Fibroblast of lung (primary cell): ENCODE measurements around the gene AGT. TPM values are rescaled to one million over a fixed set of nuclear protein-coding genes. Genes with fewer than 3 reads are reported as not detected.
A peak's percentile ranks its signal among the peaks of the same experiment; 100 is the strongest.
"Not testable (repeated sequence)": the region's sequence is repeated elsewhere in the genome, so short reads cannot be mapped to it uniquely, and the experiment has no call there.

Source experiments
- DNase-seq, 2 donors: peaks; one replicate each; pipeline versions ENCODE4 v3.0.0 to v3.0.0-alpha.2; 2010; ENCODE audit warnings: low read depth in 2 of 2
- H2AFZ ChIP-seq: 2 replicates; pipeline ENCODE4 v1.5.1; 2012; ENCODE audit warnings: low read length, control low read depth, inconsistent platforms
- H3K27ac ChIP-seq: 2 replicates; pipeline ENCODE4 v1.5.1; 2011; ENCODE audit warnings: low read length, control low read depth; ENCODE audit not compliant: insufficient read depth
- H3K27me3 ChIP-seq: 2 replicates; pipeline ENCODE4 v1.5.1; 2011; ENCODE audit warnings: mild to moderate bottlenecking, low read length; ENCODE audit not compliant: control insufficient read depth, insufficient read depth
- H3K36me3 ChIP-seq: 2 replicates; pipeline ENCODE4 v1.5.1; 2011; ENCODE audit warnings: low read length; ENCODE audit not compliant: control insufficient read depth, insufficient read depth
- H3K4me1 ChIP-seq: 2 replicates; pipeline ENCODE4 v1.5.1; 2011; ENCODE audit warnings: low read length; ENCODE audit not compliant: control insufficient read depth, insufficient read depth; ENCODE audit errors: extremely low read depth
- H3K4me2 ChIP-seq: 2 replicates; pipeline ENCODE4 v1.5.1; 2011; ENCODE audit warnings: low read length, control low read depth; ENCODE audit not compliant: insufficient read depth; ENCODE audit errors: extremely low read depth
- H3K4me3 ChIP-seq, 4 experiments: fragments of 200-600 bp in 1 of 4; sonication (generic) in 1 of 4; replicated peaks in 1 of 4; 2 replicates each; pipeline ENCODE4 v1.5.1; 2011 to 2016; ENCODE audit warnings: low read length in 4 of 4, low read depth in 3 of 4, mild to moderate bottlenecking in 3 of 4, control low read depth in 2 of 4, inconsistent platforms in 1 of 4, mixed read lengths in 1 of 4; ENCODE audit not compliant: insufficient read depth in 1 of 4; ENCODE audit errors: control extremely low read depth in 1 of 4
- H3K79me2 ChIP-seq: 2 replicates; pipeline ENCODE4 v1.5.1; 2012; ENCODE audit warnings: mild to moderate bottlenecking, low read length, inconsistent platforms; ENCODE audit not compliant: control insufficient read depth, insufficient read depth
- H3K9ac ChIP-seq: 2 replicates; pipeline ENCODE4 v1.5.1; 2011; ENCODE audit warnings: mild to moderate bottlenecking, low read length, control low read depth; ENCODE audit not compliant: insufficient read depth
- H3K9me3 ChIP-seq: 2 replicates; pipeline ENCODE4 v1.5.1; 2012; ENCODE audit warnings: low read depth, low read length; ENCODE audit not compliant: control insufficient read depth, insufficient read depth
- H4K20me1 ChIP-seq: 2 replicates; pipeline ENCODE4 v1.5.1; 2011; ENCODE audit warnings: low read length; ENCODE audit not compliant: control insufficient read depth, insufficient read depth; ENCODE audit errors: extremely low read depth
- CTCF ChIP-seq, 2 donors: IDR thresholded peaks in 1 of 2; conservative IDR thresholded peaks in 1 of 2; 1 replicate in 1 of 2; 2 replicates in 1 of 2; pipeline ENCODE4 v1.5.1; 2011 to 2012; ENCODE audit warnings: low read length in 2 of 2, control low read depth in 1 of 2, inconsistent platforms in 1 of 2, low read depth in 1 of 2, mild to moderate bottlenecking in 1 of 2
- EZH2 ChIP-seq: IDR thresholded peaks from 2 replicates; pipeline ENCODE4 v1.5.1; 2012; ENCODE audit warnings: low read length, control low read depth, mild to moderate bottlenecking; ENCODE audit errors: missing control alignments
- polyA plus RNA-seq, 2 donors: library from polyadenylated mRNA; depleted of rRNA in 1 of 2; stranded (reverse) in 1 of 2; unstranded in 1 of 2; fragments of >200 nt; gene quantifications; 2 replicates each; pipeline ENCODE4 v1.2.1, GENCODE V29; 2011 to 2012; ENCODE audit warnings: missing spikeins in 1 of 2
- total RNA-seq: library from RNA; depleted of rRNA; stranded (reverse); fragments of >200 nt; gene quantifications from 2 replicates; pipeline ENCODE4 v1.2.1, GENCODE V29; 2014

The AGT gene
- total and polyA plus RNA-seq, 2 donors (not counting 1 experiment from before 2014, with no cell fraction given), result 3.7 to 10.6 TPM

DNA sequence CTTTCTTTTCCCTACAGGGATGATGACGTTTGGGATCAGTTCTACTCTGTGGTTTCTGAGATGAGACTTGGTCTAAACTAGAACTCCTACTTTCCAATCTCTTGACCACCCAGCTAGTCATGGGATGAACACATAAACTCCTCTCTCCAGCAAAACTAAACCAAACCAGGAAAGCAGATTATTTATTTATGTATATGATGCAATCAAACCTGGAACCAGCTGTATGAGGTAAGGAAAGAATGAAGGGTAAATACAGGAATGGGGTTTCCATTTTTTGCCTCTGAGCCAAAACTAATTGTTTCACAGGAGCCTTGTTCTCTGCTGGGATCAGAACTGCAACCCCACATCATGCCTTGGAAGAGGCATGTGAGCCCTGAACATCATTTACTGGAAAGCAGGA, 3.3 kb upstream of the AGT start:
- TF ChIP-seq EZH2 (no peak), CTCF (conservative IDR thresholded peaks at IDR 0.05 in 1 of 2, IDR thresholded peaks at IDR 0.05 in 1 of 2; ENCODE audit: low read depth in 1 of 2, low read length in 2 of 2) (no peak)
- no peaks in the 10 kb centered on the region for H4K20me1 ChIP-seq
- H3K4me2 ChIP-seq, result no peak overlapping the region
- H3K4me3 ChIP-seq, result no peak overlapping the region
- H3K79me2 ChIP-seq, result no peaks in the 10 kb centered on the region
- no peak overlapping the region for H3K9ac ChIP-seq
- no peak overlapping the region for H3K27ac ChIP-seq
- peak; percentile 15 to 18 for DNase-seq
- no peaks in the 10 kb centered on the region for H3K27me3 ChIP-seq
- H3K36me3 ChIP-seq, result no peaks in the 10 kb centered on the region
- peaks cover 7% of the 10 kb centered on the region for H3K4me1 ChIP-seq
- H2AFZ ChIP-seq, result no peak overlapping the region
- H3K9me3 ChIP-seq, result no peaks in the 10 kb centered on the region

GRCh38 chr1:230716453-230716852, 2.5 kb upstream of the AGT start:
- not testable (repeated sequence) for H2AFZ ChIP-seq, H3K4me1 ChIP-seq, H3K27ac ChIP-seq, H3K36me3 ChIP-seq, H3K27me3 ChIP-seq, H3K9me3 ChIP-seq, H3K9ac ChIP-seq, H3K79me2 ChIP-seq, H3K4me3 ChIP-seq, H3K4me2 ChIP-seq, DNase-seq, H4K20me1 ChIP-seq

DNA sequence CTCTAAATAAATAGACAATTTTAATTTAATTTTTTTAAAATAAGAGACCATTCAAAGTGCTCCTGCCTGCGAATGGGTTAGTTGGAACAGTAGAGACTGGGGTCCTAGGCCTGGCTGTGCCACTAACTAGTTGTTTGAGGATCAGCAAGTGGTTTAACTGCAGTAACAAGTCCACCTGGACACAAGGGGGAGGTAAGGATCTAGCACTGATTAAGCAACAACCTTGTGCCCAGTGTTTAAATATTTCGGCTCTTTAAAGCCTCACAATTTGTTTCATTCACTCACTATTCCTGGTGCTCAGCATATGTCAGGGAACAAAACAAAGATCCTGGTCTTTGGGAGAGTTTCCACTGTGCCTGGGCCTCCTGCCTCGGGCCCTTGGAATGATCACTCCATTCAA, 1.6 kb upstream of the AGT start:
- H3K4me2 ChIP-seq, result no peak overlapping the region
- no peak overlapping the region for H3K4me3 ChIP-seq
- H2AFZ ChIP-seq, result no peak overlapping the region
- H3K79me2 ChIP-seq, result no peaks in the 10 kb centered on the region
- H3K4me1 ChIP-seq, result peaks cover 7% of the 10 kb centered on the region
- no peaks in the 10 kb centered on the region for H3K36me3 ChIP-seq
- no peak for TF ChIP-seq CTCF (conservative IDR thresholded peaks at IDR 0.05 in 1 of 2, IDR thresholded peaks at IDR 0.05 in 1 of 2; ENCODE audit: low read depth in 1 of 2, low read length in 2 of 2)
- no peak for TF ChIP-seq EZH2
- DNase-seq, result no peak
- no peak overlapping the region for H3K9ac ChIP-seq
- no peaks in the 10 kb centered on the region for H3K27me3 ChIP-seq
- H4K20me1 ChIP-seq, result no peaks in the 10 kb centered on the region
- no peaks in the 10 kb centered on the region for H3K9me3 ChIP-seq
- no peak overlapping the region for H3K27ac ChIP-seq
